Sigmoid colon (tissue), 7 donors: ENCODE measurements around the gene SIM1. TPM values are rescaled to one million over a fixed set of nuclear protein-coding genes. Genes with fewer than 3 reads are reported as not detected.
"Not testable (repeated sequence)": the region's sequence is repeated elsewhere in the genome, so short reads cannot be mapped to it uniquely, and the experiment has no call there.

ENCODE experiments used
- DNase-seq: peaks from one replicate; pipeline ENCODE4 v3.0.0-alpha.2; 2019
- H3K27ac ChIP-seq, 4 donors: fragments of 200-600 bp; sonication (generic); one replicate each; pipeline ENCODE4 v1.5.1; 2016 to 2019; ENCODE audit warnings: mild to moderate bottlenecking in 1 of 4
- H3K27me3 ChIP-seq, 3 donors: fragments of 200-600 bp; sonication (generic); one replicate each; pipeline ENCODE4 v1.5.1; 2019; ENCODE audit warnings: mild to moderate bottlenecking in 1 of 3
- H3K36me3 ChIP-seq, 4 donors: fragments of 200-600 bp; sonication (generic); one replicate each; pipeline ENCODE4 v1.5.1; 2016 to 2019
- H3K4me1 ChIP-seq, 4 donors: fragments of 200-600 bp; sonication (generic); one replicate each; pipeline ENCODE4 v1.5.1; 2017 to 2019
- H3K4me3 ChIP-seq, 4 donors: fragments of 200-600 bp; sonication (generic); one replicate each; pipeline ENCODE4 v1.5.1; 2017 to 2019; ENCODE audit warnings: mild to moderate bottlenecking in 2 of 4, moderate library complexity in 1 of 4
- H3K9me3 ChIP-seq, 4 donors: fragments of 200-600 bp in 3 of 4; sonication (generic) in 3 of 4; one replicate each; pipeline versions ENCODE4 v1.5.1 to v1.6.1; 2013 to 2019
- EP300 ChIP-seq, 4 donors: sonication (generic); formaldehyde crosslinking; IDR thresholded peaks; one replicate each; pipeline ENCODE4 v1.6.1; 2017; ENCODE audit warnings: antibody characterized with exemption in 4 of 4
- POLR2A ChIP-seq, 2 donors: fragments of 450-650 bp; IDR thresholded peaks; one replicate each; pipeline ENCODE4 v1.6.1; 2016; ENCODE audit warnings: antibody characterized with exemption in 2 of 2, mild to moderate bottlenecking in 2 of 2, moderate library complexity in 2 of 2
- POLR2AphosphoS5 ChIP-seq, 4 donors: sonication (generic); formaldehyde crosslinking; IDR thresholded peaks; one replicate each; pipeline ENCODE4 v1.6.1; 2017; ENCODE audit warnings: antibody characterized with exemption in 4 of 4
- whole genome bisulfite sequencing, 2 donors: extraction: QIAGEN DNeasy Blood & Tissue Kit; methylation state at CpG; one replicate each; pipeline ENCODE4 v1.1.7; 2013; 5-methylcytosine and 5-hydroxymethylcytosine counted together
- intact Hi-C: fragments of 100-400 bp; cut with DNase I; formaldehyde crosslinking; loops from one replicate; pipeline ENCODE4 v1.15.1; 2023
- polyA plus RNA-seq, 3 donors: library from polyadenylated mRNA; stranded (reverse); fragments of 200-250 nt; gene quantifications; one replicate each; pipeline ENCODE4 v1.2.3, GENCODE V29; 2013
- total RNA-seq, 4 donors: library from RNA; depleted of rRNA; stranded (reverse); fragments of >200 nt; gene quantifications; one replicate each; pipeline ENCODE4 v1.1.0, GENCODE V29; 2016
- TF ChIP-seq, protein P1 (sequence below), 4 experiments: fragments of 450-650 bp in 3 of 4; fragments of 200-600 bp in 1 of 4; IDR thresholded peaks; one replicate each; pipeline ENCODE4 v1.5.1; 2016 to 2019; ENCODE audit warnings: antibody characterized with exemption in 4 of 4, mild to moderate bottlenecking in 3 of 4, moderate library complexity in 2 of 4
- donor health status: healthy with polysubstance abuse.
- donor health status: Bipolar disorder and iron deficiency.
- donor health status: healthy.

The SIM1 gene
- total and polyA plus RNA-seq, 7 donors, result not detected

- H3K36me3 ChIP-seq, result no peaks in the 10 kb centered on the region
- H3K27me3 ChIP-seq, result no peaks in the 10 kb centered on the region
- 86 to 89% methylated on average over 5 of the region's 5 CpGs for WGBS, 2 donors
- no peaks in the 10 kb centered on the region for H3K4me1 ChIP-seq
- no peak overlapping the region for H3K27ac ChIP-seq
- H3K9me3 ChIP-seq, result no peaks in the 10 kb centered on the region
- TF ChIP-seq, protein P1, sequence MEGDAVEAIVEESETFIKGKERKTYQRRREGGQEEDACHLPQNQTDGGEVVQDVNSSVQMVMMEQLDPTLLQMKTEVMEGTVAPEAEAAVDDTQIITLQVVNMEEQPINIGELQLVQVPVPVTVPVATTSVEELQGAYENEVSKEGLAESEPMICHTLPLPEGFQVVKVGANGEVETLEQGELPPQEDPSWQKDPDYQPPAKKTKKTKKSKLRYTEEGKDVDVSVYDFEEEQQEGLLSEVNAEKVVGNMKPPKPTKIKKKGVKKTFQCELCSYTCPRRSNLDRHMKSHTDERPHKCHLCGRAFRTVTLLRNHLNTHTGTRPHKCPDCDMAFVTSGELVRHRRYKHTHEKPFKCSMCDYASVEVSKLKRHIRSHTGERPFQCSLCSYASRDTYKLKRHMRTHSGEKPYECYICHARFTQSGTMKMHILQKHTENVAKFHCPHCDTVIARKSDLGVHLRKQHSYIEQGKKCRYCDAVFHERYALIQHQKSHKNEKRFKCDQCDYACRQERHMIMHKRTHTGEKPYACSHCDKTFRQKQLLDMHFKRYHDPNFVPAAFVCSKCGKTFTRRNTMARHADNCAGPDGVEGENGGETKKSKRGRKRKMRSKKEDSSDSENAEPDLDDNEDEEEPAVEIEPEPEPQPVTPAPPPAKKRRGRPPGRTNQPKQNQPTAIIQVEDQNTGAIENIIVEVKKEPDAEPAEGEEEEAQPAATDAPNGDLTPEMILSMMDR (IDR thresholded peaks at IDR 0.05), result no peak
- no peak for TF ChIP-seq POLR2A (IDR thresholded peaks at IDR 0.05)
- no peak for TF ChIP-seq EP300 (IDR thresholded peaks at IDR 0.05)
- TF ChIP-seq POLR2AphosphoS5 (IDR thresholded peaks at IDR 0.05), result no peak
- intact Hi-C loops, result no loop called here
- no peak overlapping the region for H3K4me3 ChIP-seq
- DNase-seq, result no peak
These were observed 98.3 kb downstream of the SIM1 start for GRCh38 chr6:100366419-100366818.

DNA sequence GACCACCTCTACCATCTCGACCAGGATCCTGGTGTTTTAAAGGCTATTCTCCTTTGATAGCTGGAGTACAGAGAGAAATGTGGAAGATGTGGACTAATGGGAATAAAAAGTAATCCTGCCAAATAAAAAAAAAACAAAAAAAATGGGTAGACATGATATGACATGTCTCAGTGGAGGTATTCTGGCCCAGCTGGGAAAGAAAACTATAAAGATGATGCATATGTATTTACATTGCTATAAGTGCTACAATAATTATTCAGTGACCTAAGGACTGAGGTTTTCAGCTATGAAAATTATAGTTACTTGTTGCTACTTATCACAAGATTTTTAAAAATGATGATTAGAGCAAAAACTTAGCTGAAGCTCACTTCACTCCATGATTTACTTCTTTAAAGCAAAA lies 101.1 kb downstream of the SIM1 start:
- DNase-seq, result no peak
- TF ChIP-seq POLR2AphosphoS5 (IDR thresholded peaks at IDR 0.05) (no peak), EP300 (IDR thresholded peaks at IDR 0.05) (no peak), POLR2A (IDR thresholded peaks at IDR 0.05) (no peak)
- TF ChIP-seq, protein P1 (IDR thresholded peaks at IDR 0.05), result no peak
- Histone ChIP-seq H3K27me3 (no peaks in the 10 kb centered on the region), H3K4me3 (no peak overlapping the region), H3K27ac (no peak overlapping the region), H3K9me3 (no peaks in the 10 kb centered on the region), H3K36me3 (no peaks in the 10 kb centered on the region), H3K4me1 (no peaks in the 10 kb centered on the region)
- 10 to 51% methylated on average over 1 of the region's 1 CpG for WGBS, 2 donors
- intact Hi-C loops, result no loop called here

DNA sequence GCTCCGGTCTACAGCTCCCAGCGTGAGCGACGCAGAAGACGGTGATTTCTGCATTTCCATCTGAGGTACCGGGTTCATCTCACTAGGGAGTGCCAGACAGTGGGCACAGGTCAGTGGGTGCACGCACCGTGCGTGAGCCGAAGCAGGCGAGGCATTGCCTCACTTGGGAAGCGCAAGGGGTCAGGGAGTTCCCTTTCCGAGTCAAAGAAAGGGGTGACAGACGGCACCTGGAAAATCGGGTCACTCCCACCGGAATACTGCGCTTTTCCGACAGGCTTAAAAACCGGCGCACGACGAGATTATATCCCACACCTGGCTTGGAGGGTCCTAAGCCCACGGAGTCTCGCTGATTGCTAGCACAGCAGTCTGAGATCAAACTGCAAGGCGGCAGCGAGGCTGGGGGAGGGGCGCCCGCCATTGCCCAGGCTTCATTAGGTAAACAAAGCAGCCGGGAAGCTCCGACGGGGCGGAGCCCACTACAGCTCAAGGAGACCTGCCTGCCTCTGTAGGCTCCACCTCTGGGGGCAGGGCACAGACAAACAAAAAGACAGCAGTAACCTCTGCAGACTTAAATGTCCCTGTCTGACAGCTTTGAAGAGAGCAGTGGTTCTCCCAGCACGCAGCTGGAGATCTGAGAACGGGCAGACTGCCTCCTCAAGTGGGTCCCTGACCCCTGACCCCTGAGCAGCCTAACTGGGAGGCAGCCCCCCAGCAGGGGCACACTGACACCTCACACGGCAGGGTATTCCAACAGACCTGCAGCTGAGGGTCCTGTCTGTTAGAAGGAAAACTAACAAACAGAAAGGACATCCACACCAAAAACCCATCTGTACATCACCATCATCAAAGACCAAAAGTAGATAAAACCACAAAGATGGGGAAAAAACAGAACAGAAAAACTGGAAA lies 109.7 kb downstream of the SIM1 start:
- H3K27me3 ChIP-seq, H3K36me3 ChIP-seq, intact Hi-C loops, H3K9me3 ChIP-seq, DNase-seq, H3K4me3 ChIP-seq, H3K4me1 ChIP-seq, H3K27ac ChIP-seq: not testable (repeated sequence)
- WGBS, 2 donors, result 67 to 68% methylated on average over 34 to 35 of the region's 35 CpGs

GRCh38 chr6:100353276-100354015 lies 111.3 kb downstream of the SIM1 start:
- H3K27me3 ChIP-seq, result no peaks in the 10 kb centered on the region
- WGBS, 2 donors, result 81 to 83% methylated on average over 8 of the region's 8 CpGs
- intact Hi-C loops, result no loop called here
- TF ChIP-seq POLR2A (IDR thresholded peaks at IDR 0.05) (no peak), POLR2AphosphoS5 (IDR thresholded peaks at IDR 0.05) (no peak), EP300 (IDR thresholded peaks at IDR 0.05) (no peak)
- TF ChIP-seq, protein P1 (IDR thresholded peaks at IDR 0.05), result no peak
- H3K27ac ChIP-seq, result no peak overlapping the region
- no peak for DNase-seq
- H3K4me1 ChIP-seq, result no peaks in the 10 kb centered on the region
- no peaks in the 10 kb centered on the region for H3K9me3 ChIP-seq
- no peaks in the 10 kb centered on the region for H3K36me3 ChIP-seq
- H3K4me3 ChIP-seq, result no peak overlapping the region

DNA sequence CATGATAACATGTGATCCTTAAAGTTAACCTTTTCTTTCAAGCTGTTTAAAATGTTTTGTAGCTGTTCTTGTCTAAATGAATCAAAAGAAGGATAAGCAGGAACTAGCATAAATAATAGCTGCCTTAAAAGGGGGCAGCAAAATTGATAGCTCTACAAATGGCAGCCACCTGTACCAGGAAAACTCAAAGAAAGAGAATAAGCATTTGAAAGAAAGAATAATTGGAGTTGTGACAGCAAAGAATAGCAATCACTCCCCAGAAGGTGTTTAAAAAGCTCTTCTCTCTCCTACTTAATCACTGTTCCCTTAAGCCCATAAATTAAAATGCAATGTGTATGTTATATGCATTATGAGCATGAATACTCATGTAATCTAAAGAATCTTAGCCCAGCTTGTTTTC lies 114.6 kb downstream of the SIM1 start:
- H3K4me3 ChIP-seq, result no peak overlapping the region
- no peaks in the 10 kb centered on the region for H3K27me3 ChIP-seq
- H3K27ac ChIP-seq, result no peak overlapping the region
- no peaks in the 10 kb centered on the region for H3K36me3 ChIP-seq
- TF ChIP-seq POLR2AphosphoS5 (IDR thresholded peaks at IDR 0.05) (no peak), EP300 (IDR thresholded peaks at IDR 0.05) (no peak), POLR2A (IDR thresholded peaks at IDR 0.05) (no peak)
- TF ChIP-seq, protein P1 (IDR thresholded peaks at IDR 0.05), result no peak
- H3K9me3 ChIP-seq, result no peaks in the 10 kb centered on the region
- intact Hi-C loops, result no loop called here
- no peak for DNase-seq
- H3K4me1 ChIP-seq, result no peaks in the 10 kb centered on the region
